Neural cell (in vitro differentiated cells): Measurements from ENCODE around the gene KPRP.

Experiments
- EP300 ChIP-seq: fragments of 450-650 bp; conservative IDR thresholded peaks from 2 replicates; pipeline ENCODE4 v1.6.1; 2014; ENCODE audit warnings: antibody characterized with exemption, mild to moderate bottlenecking, moderate library complexity; ENCODE audit not compliant: poor library complexity, severe bottlenecking
- EZH2 ChIP-seq: fragments of 200-600, 300-800 bp; shearing (Covaris generic), sonication (generic); IDR thresholded peaks from 2 replicates; pipeline ENCODE4 v1.6.1; 2014; ENCODE audit warnings: antibody characterized with exemption, low read length, borderline replicate concordance, mild to moderate bottlenecking; ENCODE audit not compliant: insufficient read depth, poor library complexity, severe bottlenecking
- MXI1 ChIP-seq: fragments of 450-650 bp; conservative IDR thresholded peaks from 2 replicates; pipeline ENCODE4 v1.6.1; 2014; ENCODE audit warnings: antibody characterized with exemption, mild to moderate bottlenecking; ENCODE audit not compliant: poor library complexity, severe bottlenecking
- POLR2AphosphoS5 ChIP-seq: IDR thresholded peaks from 2 replicates; pipeline ENCODE4 v1.6.1; 2012
- SMC3 ChIP-seq: fragments of 450-650 bp; conservative IDR thresholded peaks from 2 replicates; pipeline ENCODE4 v1.6.1; 2014; ENCODE audit warnings: antibody characterized with exemption, mild to moderate bottlenecking, moderate library complexity; ENCODE audit not compliant: poor library complexity
- TF ChIP-seq, protein P1 (sequence below): fragments of 450-650 bp; IDR thresholded peaks from 2 replicates; pipeline ENCODE4 v1.5.1; 2014; ENCODE audit warnings: antibody characterized with exemption, mild to moderate bottlenecking, moderate library complexity; ENCODE audit not compliant: poor library complexity, severe bottlenecking

DNA sequence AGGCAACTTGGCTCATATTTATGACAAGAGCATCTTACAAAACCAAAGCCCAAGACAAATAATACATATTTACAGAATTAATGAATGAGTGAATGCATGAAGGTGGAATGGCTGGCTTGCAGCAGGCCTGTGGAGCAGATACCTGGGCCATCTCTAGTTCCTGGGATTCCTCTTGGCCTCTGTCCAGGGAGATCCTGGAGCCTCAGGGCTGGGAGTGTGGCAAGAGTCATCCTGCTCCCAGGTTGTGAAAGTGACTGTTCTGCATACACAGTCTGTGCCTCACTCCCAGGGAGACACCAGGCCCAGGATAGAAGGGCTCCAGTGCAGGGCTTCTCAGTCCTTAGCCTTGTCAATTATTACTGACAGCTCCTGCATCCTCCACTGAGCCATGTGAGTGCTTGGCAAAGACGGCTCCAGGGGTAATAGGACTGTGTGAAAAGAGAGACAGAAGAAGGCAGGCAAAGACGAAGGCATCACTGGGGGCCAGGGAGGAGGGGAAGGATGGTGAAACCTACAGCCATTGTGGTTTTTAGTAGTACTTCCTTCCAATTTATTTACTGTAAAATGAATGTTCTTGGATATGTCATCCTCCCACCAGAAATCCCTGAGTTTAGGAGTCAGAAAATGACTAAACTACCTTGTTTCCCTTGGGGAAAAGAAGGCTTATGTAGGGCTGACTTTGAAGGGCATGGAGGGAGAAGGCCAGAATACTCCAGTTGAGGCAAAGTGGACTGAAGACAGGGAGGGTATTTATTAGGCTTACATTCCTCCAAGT is 14.3 kb upstream of the KPRP start:
- TF ChIP-seq, protein P1, sequence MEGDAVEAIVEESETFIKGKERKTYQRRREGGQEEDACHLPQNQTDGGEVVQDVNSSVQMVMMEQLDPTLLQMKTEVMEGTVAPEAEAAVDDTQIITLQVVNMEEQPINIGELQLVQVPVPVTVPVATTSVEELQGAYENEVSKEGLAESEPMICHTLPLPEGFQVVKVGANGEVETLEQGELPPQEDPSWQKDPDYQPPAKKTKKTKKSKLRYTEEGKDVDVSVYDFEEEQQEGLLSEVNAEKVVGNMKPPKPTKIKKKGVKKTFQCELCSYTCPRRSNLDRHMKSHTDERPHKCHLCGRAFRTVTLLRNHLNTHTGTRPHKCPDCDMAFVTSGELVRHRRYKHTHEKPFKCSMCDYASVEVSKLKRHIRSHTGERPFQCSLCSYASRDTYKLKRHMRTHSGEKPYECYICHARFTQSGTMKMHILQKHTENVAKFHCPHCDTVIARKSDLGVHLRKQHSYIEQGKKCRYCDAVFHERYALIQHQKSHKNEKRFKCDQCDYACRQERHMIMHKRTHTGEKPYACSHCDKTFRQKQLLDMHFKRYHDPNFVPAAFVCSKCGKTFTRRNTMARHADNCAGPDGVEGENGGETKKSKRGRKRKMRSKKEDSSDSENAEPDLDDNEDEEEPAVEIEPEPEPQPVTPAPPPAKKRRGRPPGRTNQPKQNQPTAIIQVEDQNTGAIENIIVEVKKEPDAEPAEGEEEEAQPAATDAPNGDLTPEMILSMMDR = no peak
- TF ChIP-seq EP300 (no peak), POLR2AphosphoS5 (no peak), SMC3 (no peak), MXI1 (no peak), EZH2 (no peak)
